DOHH2 (cell line): Measurements from ENCODE around the gene AHI1.

Experiments used
- H3F3A ChIP-seq: fragments of 200-600 bp; sonication (generic), shearing (Covaris generic); 2 replicates; pipeline ENCODE4 v1.6.0; 2016; ENCODE audit warnings: antibody characterized with exemption, mild to moderate bottlenecking; ENCODE audit not compliant: control insufficient read depth, insufficient read depth
- H3K27ac ChIP-seq: fragments of 200-600 bp; sonication (generic); 2 replicates; pipeline ENCODE4 v1.5.1; 2014; ENCODE audit warnings: low read depth, mild to moderate bottlenecking, low read length, moderate library complexity
- H3K27me3 ChIP-seq: fragments of 200-600 bp; sonication (generic); 2 replicates; pipeline ENCODE4 v1.6.1; 2014; ENCODE audit warnings: mild to moderate bottlenecking, low read length, mixed read lengths; ENCODE audit not compliant: control insufficient read depth
- H3K36me3 ChIP-seq: fragments of 200-600 bp; sonication (generic); 2 replicates; pipeline ENCODE4 v1.6.1; 2014; ENCODE audit warnings: mild to moderate bottlenecking, low read length, moderate library complexity, mixed read lengths; ENCODE audit not compliant: control insufficient read depth
- H3K4me1 ChIP-seq: fragments of 200-600 bp; sonication (generic); 2 replicates; pipeline ENCODE4 v1.6.1; 2014; ENCODE audit warnings: mild to moderate bottlenecking, low read length, mixed read lengths; ENCODE audit not compliant: control insufficient read depth
- H3K4me2 ChIP-seq: fragments of 200-600 bp; sonication (generic); 2 replicates; pipeline ENCODE4 v1.6.0; 2014; ENCODE audit warnings: mild to moderate bottlenecking, low read length, moderate library complexity
- H3K4me3 ChIP-seq: fragments of 200-600 bp; sonication (generic); 2 replicates; pipeline ENCODE4 v1.5.1; 2014; ENCODE audit warnings: mild to moderate bottlenecking, low read length, mixed read lengths
- H3K79me2 ChIP-seq: fragments of 200-600 bp; sonication (generic); 2 replicates; pipeline ENCODE4 v1.6.1; 2014; ENCODE audit warnings: mild to moderate bottlenecking, low read length, mixed read lengths; ENCODE audit not compliant: control insufficient read depth
- H3K9me2 ChIP-seq: fragments of 200-600 bp; sonication (generic); replicated peaks from 2 replicates; pipeline ENCODE4 v1.6.1; 2014; ENCODE audit warnings: mild to moderate bottlenecking, low read length, mixed read lengths; ENCODE audit not compliant: control insufficient read depth
- H3K9me3 ChIP-seq: fragments of 200-600 bp; sonication (generic); 2 replicates; pipeline ENCODE4 v1.6.1; 2014; ENCODE audit warnings: antibody characterized with exemption, low read length, mixed read lengths; ENCODE audit not compliant: control insufficient read depth, insufficient read depth
- H4K20me1 ChIP-seq: fragments of 200-600 bp; sonication (generic); 2 replicates; pipeline ENCODE4 v1.6.0; 2014; ENCODE audit warnings: low read depth, mild to moderate bottlenecking, antibody characterized with exemption, low read length, moderate library complexity; ENCODE audit not compliant: control insufficient read depth, insufficient read depth
- EZH2phosphoT487 ChIP-seq: fragments of 200-600 bp; sonication (generic); IDR thresholded peaks from 2 replicates; pipeline ENCODE4 v1.6.1; 2017; ENCODE audit warnings: borderline replicate concordance, mild to moderate bottlenecking, antibody characterized with exemption, low read length, moderate library complexity, mixed read lengths
- TF ChIP-seq, protein P1 (sequence below): fragments of 200-600 bp; sonication (generic); IDR thresholded peaks from one replicate; pipeline ENCODE4 v1.5.1; 2014; ENCODE audit warnings: antibody characterized with exemption, mild to moderate bottlenecking, low read depth, low read length; ENCODE audit not compliant: poor library complexity, severe bottlenecking

AHI1 gene

DNA sequence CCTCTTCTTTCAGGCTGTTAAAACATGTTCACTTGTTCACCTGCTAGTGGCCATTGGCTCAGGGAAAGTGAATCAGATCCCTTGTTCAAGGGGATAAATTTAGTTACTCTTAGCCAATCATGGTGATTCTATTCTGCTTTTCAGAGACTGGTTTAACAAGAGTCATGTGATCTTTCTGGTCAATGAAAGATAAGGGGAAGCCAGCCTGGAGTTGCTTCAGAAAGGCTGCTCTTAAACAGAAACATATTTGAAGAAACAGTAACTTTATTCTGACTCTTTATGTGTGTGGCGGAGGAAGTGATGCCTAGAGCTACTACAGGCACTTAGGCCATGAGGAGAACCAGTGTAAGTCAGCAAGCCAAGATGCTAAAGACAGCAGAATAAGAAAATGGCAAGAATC is 28.1 kb upstream of the AHI1 start:
- Histone ChIP-seq H3K4me3 (no peak overlapping the region), H3K27me3 (no peaks in the 10 kb centered on the region)

DNA sequence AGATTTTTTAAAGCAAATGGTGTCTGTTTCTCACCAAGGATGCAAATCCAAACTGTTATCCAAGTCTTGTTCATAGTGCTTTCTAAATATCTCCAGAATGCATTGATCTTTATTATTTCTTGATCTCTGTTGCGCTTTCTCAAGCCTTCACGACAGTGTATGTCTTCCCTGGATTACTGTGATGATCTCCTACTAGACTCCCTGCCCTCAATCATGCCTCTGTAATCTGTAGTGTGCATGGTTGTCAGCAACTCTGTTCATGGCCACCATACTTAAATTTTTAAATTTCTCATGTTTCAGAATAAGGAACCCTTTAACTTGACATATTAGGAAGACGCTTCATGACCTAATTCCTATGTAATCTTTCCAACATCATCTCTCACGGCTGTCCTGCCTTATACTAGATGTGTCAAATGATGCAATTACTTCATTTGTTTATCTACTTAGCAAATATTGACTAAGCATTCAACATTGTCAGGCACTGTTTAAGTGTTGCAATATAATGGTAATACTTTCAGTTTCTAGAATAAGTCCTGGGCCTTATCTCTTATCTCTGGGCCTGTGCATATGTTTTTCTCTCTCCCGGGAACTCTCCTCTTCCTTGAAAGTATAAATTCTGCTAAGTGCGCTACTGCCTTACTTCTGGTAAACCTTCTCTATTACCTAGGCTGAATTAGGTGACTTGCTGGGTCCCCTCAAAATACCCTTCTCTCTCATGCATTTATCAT is 25.6 kb upstream of the AHI1 start:
- H3K9me3 ChIP-seq = no peaks in the 10 kb centered on the region
- H3F3A ChIP-seq = no peaks in the 10 kb centered on the region
- no peaks in the 10 kb centered on the region for H3K27me3 ChIP-seq
- H3K79me2 ChIP-seq = no peaks in the 10 kb centered on the region
- no peak overlapping the region for H3K4me2 ChIP-seq
- H4K20me1 ChIP-seq = no peaks in the 10 kb centered on the region
- no peak overlapping the region for H3K27ac ChIP-seq
- H3K4me1 ChIP-seq = no peaks in the 10 kb centered on the region
- no peaks in the 10 kb centered on the region for H3K9me2 ChIP-seq
- no peaks in the 10 kb centered on the region for H3K36me3 ChIP-seq
- no peak overlapping the region for H3K4me3 ChIP-seq
- TF ChIP-seq, protein P1, sequence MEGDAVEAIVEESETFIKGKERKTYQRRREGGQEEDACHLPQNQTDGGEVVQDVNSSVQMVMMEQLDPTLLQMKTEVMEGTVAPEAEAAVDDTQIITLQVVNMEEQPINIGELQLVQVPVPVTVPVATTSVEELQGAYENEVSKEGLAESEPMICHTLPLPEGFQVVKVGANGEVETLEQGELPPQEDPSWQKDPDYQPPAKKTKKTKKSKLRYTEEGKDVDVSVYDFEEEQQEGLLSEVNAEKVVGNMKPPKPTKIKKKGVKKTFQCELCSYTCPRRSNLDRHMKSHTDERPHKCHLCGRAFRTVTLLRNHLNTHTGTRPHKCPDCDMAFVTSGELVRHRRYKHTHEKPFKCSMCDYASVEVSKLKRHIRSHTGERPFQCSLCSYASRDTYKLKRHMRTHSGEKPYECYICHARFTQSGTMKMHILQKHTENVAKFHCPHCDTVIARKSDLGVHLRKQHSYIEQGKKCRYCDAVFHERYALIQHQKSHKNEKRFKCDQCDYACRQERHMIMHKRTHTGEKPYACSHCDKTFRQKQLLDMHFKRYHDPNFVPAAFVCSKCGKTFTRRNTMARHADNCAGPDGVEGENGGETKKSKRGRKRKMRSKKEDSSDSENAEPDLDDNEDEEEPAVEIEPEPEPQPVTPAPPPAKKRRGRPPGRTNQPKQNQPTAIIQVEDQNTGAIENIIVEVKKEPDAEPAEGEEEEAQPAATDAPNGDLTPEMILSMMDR = no peak
- no peak for TF ChIP-seq EZH2phosphoT487

More for the DNA sequence above, 28.1 kb upstream of the AHI1 start:
- Histone ChIP-seq H3K36me3 (no peaks in the 10 kb centered on the region), H4K20me1 (no peaks in the 10 kb centered on the region), H3K79me2 (no peaks in the 10 kb centered on the region), H3F3A (no peaks in the 10 kb centered on the region), H3K4me2 (no peak overlapping the region), H3K9me3 (no peaks in the 10 kb centered on the region), H3K4me1 (no peaks in the 10 kb centered on the region), H3K27ac (no peak overlapping the region), H3K9me2 (no peaks in the 10 kb centered on the region)
- TF ChIP-seq EZH2phosphoT487 = no peak
- TF ChIP-seq, protein P1 = no peak

DNA sequence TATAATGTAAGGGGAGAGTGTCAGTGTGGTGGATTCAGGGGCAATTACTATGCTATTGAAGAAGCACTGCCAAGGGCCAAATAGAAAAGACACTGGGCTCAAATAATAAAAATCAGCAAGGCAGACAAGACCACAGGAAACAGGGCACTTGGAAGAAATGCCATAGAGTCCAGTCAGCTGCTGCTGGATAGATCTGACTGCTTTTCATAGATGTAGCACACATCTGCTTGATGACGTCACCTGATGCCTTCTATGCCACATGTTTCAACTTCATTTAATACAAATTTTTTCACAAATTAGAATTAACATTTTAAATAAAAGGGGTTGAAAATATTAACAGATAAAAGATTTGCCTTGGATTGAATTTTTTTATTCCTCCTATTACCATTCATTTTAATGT is 23.9 kb upstream of the AHI1 start:
- Histone ChIP-seq H3K27me3 (no peaks in the 10 kb centered on the region), H3K4me1 (no peaks in the 10 kb centered on the region), H3K36me3 (no peaks in the 10 kb centered on the region), H3K27ac (no peak overlapping the region), H3K4me2 (no peak overlapping the region), H3K79me2 (no peaks in the 10 kb centered on the region), H3K9me3 (no peaks in the 10 kb centered on the region; the same call in 1 of the 2 replicates), H3F3A (no peaks in the 10 kb centered on the region), H3K9me2 (no peaks in the 10 kb centered on the region), H3K4me3 (no peak overlapping the region), H4K20me1 (no peaks in the 10 kb centered on the region)
- TF ChIP-seq EZH2phosphoT487 = no peak
- TF ChIP-seq, protein P1 = no peak
